IPS-11a (cell line): ENCODE data around the gene SRGAP2B.
"Not testable (repeated sequence)": the region's sequence is repeated elsewhere in the genome, so short reads cannot be mapped to it uniquely, and the experiment has no call there.

Source experiments
- H3K4me3 ChIP-seq: one replicate; pipeline ENCODE4 v1.5.1; 2013; ENCODE audit warnings: low read depth, low read length, control low read depth

Gene SRGAP2B

GRCh38 chr1:145045571-145046273, 49.4 kb downstream of the SRGAP2B start:
- not testable (repeated sequence) for H3K4me3 ChIP-seq

DNA sequence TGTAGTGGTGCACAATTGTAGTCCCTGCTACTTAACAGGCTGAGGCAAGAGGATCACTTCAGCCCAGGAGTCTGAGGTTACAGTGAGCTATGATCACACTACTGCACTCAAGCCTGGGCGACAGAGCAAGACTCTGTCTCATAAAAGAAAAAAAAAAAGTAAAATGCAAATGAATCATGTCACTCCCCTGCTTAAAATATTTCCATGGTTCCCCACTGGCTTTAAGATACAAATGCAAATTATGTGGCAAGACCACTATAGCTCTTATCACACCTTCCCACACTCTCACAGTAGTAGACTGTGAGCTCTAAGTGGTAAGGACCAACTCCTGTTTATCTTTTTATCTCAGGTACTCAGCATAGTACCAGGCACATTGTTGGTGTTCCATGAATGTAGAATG, 53.6 kb downstream of the SRGAP2B start:
- not testable (repeated sequence) for H3K4me3 ChIP-seq

DNA sequence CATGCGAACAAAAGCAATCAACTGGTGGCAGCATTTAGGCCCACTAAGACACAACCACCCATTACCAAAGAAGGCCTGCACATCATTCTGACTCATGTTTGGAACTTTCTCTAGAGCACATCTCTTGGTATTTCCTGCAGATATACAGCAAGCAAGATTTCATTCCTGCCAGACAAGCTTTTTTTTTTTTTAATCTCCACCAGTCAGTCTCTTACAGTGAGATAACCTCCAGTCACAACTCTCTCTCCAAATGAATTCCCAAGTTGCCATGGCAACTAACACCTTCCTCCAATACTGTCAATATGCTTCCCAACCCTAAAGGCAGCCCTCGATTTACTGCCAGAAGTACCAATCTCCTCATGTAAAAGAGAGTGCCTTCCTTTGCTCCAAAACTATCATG, 59.1 kb downstream of the SRGAP2B start:
- H3K4me3 ChIP-seq = not testable (repeated sequence)

DNA sequence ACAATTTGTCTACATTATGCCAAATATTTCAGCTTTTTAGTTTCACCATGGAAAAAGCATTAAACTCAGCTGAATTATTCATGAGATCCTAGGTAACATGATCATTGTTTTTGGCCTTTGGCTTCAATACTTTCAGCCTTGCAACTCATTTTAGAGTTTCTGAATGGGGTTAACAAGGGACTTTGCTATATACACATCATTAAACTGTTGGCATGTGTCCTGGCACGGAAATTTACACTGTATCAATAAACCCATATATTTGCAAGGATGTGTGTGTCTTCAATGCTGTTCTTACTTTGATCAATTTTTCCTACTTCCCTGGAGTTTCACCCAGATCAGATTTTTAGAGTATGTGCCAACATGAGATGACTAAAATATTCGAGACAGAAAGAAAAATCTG, 61.6 kb downstream of the SRGAP2B start:
- not testable (repeated sequence) for H3K4me3 ChIP-seq

DNA sequence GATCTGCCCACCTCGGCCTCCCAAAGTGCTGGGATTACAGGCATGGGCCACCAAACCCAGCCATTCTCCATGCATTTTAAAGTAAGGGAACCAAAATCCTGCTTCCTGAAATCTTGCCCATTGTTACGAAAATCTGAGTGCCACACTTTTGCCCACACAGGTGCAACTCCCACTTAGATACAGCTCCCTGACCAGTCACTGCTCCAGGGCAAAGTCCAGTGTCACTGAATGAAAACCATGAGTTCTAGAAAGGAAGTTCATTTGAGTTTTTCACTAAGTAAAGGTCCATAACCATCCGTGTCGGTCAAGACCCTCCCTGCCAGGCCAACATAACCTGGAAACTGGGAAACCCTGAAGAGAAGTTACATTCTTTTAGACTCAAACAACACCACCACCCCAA, 67.9 kb downstream of the SRGAP2B start:
- H3K4me3 ChIP-seq = not testable (repeated sequence)

DNA sequence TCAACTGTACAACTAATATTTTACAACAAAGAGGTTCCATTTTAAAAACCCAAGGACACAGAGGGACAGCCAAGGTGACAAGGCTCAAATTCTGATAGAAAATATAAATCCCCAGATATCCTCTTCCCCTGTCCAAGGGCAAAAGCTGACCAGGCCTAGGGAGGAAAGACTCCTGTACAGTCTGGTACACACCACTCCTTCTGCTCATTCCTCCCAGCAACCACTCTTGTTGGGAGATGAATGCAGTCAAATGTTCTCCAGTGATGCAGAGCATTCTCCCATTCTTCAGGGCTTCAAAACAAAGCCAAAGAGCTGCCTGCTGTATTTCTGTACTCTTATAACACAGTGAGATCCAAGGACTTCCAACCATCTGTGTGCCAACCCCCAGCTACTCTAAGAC, 69.8 kb downstream of the SRGAP2B start:
- not testable (repeated sequence) for H3K4me3 ChIP-seq

- H3K4me3 ChIP-seq = not testable (repeated sequence)
These were observed 72.9 kb downstream of the SRGAP2B start for GRCh38 chr1:145022259-145022658.

DNA sequence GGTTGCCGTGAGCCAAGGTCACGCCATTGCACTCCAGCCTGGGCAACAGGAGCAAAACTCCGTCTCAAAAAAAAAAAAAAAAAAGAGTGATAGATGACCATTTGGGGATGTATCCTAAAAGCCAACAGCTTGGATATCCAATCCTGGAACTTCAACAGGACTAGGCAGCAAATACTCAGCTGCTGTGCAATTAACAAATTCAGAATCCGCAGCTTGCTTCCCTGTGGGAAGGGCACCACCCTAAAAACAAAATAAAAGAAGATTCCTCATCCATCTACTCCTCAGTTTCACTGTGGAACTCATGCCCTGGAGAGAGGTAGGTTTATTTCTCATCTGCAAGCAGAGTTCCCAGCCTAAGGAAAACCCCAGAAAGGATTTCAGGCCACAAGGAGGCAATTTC, 73.4 kb downstream of the SRGAP2B start:
- H3K4me3 ChIP-seq = not testable (repeated sequence)

DNA sequence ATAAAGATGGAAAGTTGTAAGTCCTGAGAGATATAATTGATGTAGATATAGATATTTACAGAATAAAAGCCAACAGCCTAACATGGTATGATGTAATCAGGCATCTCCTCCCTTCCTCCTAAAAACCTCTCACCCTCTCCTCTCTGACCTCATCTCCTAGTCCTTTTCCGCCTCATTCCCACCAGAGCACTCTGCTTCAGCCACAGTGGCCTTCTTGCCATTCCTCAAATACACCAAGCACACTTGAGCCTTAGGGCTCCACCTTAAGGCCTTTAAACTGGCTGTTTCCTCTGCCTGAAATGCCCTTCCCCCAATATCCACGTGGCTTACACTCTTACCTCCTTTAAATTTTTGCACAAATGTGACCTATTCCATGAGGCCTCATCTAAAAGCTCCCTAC, 75.4 kb downstream of the SRGAP2B start:
- not testable (repeated sequence) for H3K4me3 ChIP-seq

DNA sequence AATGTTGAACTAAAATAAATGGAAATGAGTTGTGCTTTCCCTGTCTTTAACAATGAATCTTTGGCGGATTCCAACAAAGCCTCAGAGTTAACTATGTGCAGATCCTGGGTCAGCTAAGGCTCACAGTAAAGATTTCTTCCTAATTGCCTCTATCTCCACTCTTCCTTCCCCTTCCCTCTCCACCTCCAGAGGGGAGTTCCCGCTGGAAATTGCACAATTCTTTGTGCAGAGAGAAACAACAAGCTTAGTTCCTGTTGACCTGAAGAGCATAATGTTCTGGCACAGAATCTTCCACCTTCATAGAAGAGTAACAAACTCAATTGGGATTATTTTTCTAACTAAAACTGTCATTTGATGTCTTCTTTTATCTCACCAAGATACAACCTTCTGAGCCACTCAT, 77.4 kb downstream of the SRGAP2B start:
- H3K4me3 ChIP-seq = not testable (repeated sequence)

- not testable (repeated sequence) for H3K4me3 ChIP-seq
These were observed 78.7 kb downstream of the SRGAP2B start for GRCh38 chr1:145016492-145016862.

DNA sequence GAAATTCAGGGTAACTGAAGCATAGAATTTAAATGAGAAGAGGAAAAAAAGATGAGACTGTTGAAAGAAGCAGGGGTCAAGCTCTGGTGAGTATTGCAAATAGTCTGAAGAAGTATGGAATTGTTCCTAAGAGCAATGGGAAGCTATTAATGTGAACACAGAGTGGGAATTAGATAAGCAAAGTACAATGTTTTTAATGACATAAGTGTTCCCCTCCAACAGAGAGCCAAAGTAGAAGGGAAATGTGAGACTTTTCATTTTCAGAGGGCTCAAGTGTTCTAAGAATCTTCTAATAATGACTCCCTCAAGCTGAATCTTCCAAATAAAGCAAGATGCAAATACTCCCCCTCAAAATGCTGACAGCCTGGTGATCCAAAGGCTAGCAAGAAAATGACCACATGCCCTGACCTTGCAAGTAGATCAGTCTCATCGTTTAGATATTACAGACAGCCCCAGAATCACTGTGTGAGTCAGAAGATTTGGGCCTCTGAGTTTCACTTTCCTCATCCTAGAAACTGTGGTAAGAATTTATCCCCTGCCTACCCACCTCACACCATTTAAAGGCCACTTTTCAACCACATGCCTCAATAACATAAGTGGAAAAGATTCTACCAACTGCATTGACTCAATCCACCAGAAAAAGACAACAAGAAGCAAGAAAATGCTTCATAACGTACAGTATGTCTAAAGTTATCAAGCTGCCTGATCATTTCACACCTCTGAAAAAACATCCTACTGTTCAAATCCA, 79.2 kb downstream of the SRGAP2B start:
- H3K4me3 ChIP-seq = not testable (repeated sequence)

DNA sequence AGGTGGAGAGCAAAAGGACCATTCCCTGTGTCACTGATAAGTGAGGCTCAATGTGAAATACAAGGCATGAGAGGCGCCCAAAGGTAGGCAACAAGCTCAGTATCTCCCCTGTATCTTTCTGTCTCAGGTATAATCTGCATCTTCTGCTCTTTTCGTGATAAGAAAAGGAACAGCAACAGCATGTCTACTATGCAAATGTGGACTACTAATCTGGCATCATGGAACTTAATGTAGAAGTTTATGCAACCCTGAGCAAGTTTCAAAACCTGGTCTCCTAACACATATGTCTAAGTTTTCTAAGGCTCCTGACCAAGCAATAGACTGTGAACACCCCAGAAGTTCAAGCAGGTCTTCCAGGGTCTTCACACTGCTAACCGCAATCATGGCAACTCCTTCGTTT, 81.8 kb downstream of the SRGAP2B start:
- H3K4me3 ChIP-seq = not testable (repeated sequence)

GRCh38 chr1:145011811-145012210, 83.3 kb downstream of the SRGAP2B start:
- H3K4me3 ChIP-seq = not testable (repeated sequence)

GRCh38 chr1:145010580-145010979, 84.5 kb downstream of the SRGAP2B start:
- not testable (repeated sequence) for H3K4me3 ChIP-seq

DNA sequence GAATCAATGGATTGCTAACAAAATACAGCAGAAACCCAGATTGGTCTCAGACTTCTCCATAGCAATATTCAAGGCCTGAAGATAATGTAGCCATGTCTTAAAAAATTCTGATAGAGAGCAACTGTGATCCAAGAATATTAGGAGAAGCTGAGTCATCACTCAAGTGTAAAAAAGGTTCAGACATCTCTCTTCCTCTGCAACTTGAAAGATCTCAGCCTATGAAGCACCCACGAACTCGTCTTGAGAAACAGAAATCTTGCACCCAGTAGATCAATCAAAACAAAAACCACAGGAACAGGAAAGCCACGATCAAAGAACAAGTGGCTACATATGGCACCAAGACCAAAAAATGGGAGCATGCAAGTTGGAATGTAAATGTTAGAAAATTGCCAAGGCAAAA, 85.2 kb downstream of the SRGAP2B start:
- H3K4me3 ChIP-seq = not testable (repeated sequence)

- H3K4me3 ChIP-seq = not testable (repeated sequence)
These were observed 86.7 kb downstream of the SRGAP2B start for GRCh38 chr1:145008388-145008787.

DNA sequence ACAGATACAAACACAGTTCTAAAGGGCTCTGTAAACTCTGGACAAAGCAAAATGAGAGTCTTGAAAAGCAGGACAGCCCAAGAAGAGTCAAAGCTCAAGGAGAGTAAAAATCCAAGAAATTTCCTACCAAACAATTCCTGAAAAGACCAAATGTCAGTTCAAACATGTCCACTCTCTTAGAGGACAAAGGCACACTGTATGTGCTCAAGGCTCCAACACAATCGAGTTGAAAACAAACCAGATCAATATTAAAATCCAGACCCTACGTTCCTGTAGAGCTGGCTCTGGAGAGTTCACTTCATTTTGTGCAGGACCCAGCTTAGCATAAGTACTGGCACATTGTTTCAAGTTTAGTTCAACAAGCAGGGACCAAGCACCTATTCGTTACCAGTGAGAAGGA, 90.0 kb downstream of the SRGAP2B start:
- not testable (repeated sequence) for H3K4me3 ChIP-seq

- not testable (repeated sequence) for H3K4me3 ChIP-seq
These were observed 93.7 kb downstream of the SRGAP2B start for GRCh38 chr1:145001381-145001780.

DNA sequence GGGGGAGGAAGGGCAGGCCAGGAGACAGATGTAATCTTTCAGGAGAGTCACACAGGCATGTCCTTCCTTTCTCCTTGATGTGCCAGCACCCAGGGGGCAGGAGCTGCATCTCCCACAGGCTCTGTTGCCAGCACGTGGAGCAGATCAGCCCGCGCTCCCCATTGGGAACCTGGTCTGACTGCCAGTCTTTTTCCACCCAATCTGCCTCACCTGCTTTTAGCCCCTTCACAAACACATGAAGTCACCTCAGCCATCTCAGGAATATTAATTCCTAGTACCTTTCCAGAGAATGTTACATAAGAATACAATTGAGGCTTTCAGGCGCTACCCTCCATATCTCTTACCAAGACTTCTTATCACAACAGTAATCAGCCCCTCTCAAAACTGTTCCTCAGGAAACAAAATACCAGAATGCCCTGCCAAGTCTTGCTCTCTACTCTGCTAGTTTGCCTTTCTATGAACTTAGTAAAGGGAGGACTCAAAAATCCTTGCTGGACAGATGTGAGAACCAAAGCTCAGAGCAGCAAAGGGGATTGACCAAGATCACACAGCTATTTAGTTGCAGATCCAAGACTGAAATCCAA, 94.3 kb downstream of the SRGAP2B start:
- not testable (repeated sequence) for H3K4me3 ChIP-seq

- H3K4me3 ChIP-seq = not testable (repeated sequence)
These were observed 94.9 kb downstream of the SRGAP2B start for GRCh38 chr1:145000074-145000742.

DNA sequence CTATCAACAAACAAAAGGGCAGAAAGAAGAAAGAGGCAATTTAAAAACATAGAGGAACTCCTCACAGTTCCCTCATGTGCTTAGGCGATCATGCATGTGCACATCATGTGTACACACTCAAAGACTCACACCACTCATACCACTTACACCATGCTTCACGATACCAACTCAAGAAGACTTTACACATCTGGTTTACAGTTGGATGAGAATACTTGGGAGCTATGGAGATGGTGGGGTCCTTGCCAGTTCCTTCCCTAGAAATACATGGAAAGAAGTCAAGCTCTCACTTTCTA, 96.2 kb downstream of the SRGAP2B start:
- not testable (repeated sequence) for H3K4me3 ChIP-seq
